Stimulated activated CD8-positive, alpha-beta memory T cell treated with anti-CD3 and anti-CD28 coated beads, Interleukin-15, amount 100 ng/mL, for 4 hours (primary cell): ENCODE data around the gene ITGA3.

Source experiments
- DNase-seq, 2 donors: peaks; one replicate each; pipeline ENCODE4 v3.0.0-alpha.2; 2020; ENCODE audit warnings: low read depth in 2 of 2

The ITGA3 gene

GRCh38 chr17:50093807-50094206, 37.9 kb downstream of the ITGA3 start:
- DNase-seq: no peak

DNA sequence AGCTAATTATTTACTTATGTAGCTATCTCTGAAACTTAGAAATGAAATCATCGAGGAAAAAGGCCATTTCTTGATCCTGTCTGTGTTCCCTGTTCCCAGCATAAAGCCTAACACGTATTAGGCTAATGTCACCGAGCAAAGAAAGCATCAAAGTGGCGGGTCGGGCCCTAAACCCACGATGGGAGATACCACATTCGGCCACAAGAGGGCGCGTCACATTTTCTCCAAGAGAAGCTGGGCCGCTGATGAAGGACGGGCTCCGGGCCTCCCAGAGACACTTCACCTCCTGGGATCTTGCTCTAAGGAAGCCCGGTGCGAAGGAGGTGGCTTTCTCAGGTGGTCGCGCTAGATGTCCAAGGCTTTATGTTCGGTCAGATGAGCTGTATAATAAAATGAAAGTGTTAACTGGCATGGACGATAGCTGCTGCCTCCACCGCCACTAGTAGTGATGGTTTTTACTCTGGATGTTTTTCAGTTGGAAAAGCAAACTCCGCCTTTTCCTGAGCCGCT, 38.4 kb downstream of the ITGA3 start:
- DNase-seq: peak; percentile 67 to 78

GRCh38 chr17:50094753-50095619, 39.1 kb downstream of the ITGA3 start, which contains the start of gene PDK2:
PDK2 (plus strand) TSS chr17:50095351; CDS start chr17:50095436, 85 bp downstream.
- DNase-seq: peak; percentile 90 to 93

DNA sequence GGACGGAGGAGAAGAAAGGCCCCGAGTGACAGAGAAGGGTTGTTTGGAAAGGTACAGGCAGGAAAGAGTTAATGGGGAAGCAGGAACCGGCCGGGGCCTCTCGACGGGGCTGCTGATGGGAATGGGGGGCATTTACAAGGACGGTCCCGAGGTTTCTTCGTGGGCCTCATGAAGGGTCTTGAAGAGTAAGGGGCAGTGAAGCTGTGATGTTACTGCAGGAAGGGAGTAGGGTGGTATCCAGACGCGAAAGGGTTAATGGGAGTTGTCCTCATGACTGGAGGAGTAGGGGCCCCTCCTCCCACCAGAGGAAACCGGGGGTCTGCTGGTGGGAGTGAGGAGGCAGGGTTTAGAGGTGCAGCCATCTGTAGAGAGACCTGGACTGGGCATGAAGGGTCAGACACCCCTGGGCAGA, 39.7 kb downstream of the ITGA3 start:
- no peak for DNase-seq

- DNase-seq: no peak
Measured at GRCh38 chr17:50096092-50096491, 40.2 kb downstream of the ITGA3 start.

- no peak for DNase-seq
Measured at GRCh38 chr17:50096758-50097157, 40.8 kb downstream of the ITGA3 start.

DNA sequence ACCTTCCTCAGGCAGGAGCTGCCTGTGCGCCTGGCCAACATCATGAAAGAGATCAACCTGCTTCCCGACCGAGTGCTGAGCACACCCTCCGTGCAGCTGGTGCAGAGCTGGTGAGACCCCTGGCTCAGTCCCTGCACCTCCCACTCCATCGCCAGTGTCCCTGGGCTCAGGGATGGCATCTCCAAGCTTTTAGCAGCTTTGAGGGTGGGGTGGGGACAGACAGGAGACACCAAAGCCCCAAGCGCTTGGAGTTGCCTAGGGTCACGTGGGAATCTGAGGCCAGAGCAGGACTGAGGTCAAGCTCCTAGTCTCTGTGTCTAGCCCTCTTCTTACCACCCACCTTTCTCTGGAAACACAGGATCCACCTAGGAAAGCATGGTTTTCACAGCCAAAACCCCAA, 41.5 kb downstream of the ITGA3 start:
- no peak for DNase-seq

DNA sequence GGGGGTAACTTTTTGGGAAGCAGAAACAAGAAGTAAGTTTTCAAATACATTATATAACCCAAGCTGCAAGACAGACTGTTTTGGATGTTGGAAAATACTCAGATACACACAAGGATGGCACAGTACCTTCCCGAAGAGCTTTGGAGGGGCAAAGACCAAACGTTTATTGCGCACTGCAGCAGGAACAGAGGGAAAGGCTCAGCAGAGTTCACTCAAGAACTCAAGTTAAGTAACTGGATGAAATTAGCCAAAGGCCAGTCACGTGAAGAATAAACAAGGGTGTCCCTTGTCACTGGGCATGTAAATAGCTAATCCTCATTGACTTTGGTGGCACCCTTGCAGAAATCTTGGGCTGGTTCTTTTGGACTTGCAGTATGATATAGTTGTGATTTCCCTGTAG, 42.0 kb downstream of the ITGA3 start:
- no peak for DNase-seq

DNA sequence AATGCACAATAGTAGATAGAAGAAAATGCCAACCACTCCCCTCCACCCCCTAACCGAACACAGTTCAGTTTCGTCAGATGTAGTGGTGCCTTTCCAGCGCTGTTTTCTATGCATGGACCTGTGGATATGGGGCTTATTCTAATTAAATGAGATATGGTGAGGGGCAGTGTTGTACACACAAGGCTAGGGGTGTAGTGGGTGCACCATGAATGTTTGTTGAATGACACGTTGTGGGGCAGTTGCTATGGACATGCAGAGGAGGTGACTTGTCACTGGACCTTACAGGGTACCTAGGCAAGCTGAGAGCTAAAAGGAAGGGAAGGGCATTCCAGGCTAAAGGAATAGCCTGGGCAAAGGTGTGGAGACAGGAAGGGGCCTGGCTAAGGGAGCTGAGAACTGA, 42.7 kb downstream of the ITGA3 start:
- DNase-seq: no peak

DNA sequence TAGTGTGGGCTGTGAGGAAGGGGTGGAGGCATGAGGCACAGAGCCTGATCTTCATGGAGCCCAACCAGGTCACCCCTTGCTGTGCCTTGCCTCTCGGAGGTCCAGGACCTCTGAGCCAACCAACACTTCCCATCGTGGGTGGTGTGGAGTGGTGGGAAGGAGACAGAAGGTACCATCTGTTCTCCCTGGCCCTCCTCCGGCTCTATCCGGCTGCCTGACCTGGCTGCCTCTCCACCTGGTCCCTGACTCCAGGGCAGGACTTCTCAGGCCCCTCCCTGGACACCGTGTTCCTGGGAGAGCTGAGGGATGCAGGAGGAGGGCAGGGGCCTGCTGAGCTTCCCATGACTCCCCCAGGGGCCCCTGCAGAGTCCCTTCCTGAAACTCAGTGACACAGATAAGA, 43.1 kb downstream of the ITGA3 start:
- no peak for DNase-seq

GRCh38 chr17:50100480-50100883, 44.6 kb downstream of the ITGA3 start:
- no peak for DNase-seq

DNA sequence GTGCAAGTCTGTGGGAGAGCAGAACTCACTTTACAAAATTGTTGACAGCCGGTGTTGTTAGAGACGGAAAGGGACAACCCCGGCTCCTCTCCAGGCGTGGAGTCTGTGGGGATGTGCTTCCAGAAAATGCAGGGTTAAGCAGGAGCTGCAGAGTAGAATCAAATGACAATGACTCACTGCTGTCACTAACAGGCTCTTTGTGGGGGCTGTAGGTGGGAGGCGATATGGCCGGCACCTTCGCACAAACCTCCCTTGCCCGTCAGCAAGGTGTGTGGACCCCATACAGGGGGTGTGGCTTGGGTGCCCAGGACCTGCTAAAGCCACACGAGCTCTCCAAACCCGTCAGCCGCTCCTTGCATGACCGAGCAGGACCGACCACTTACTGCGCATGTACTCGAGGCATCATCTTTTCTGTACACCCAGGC, 45.0 kb downstream of the ITGA3 start:
- DNase-seq: no peak

DNA sequence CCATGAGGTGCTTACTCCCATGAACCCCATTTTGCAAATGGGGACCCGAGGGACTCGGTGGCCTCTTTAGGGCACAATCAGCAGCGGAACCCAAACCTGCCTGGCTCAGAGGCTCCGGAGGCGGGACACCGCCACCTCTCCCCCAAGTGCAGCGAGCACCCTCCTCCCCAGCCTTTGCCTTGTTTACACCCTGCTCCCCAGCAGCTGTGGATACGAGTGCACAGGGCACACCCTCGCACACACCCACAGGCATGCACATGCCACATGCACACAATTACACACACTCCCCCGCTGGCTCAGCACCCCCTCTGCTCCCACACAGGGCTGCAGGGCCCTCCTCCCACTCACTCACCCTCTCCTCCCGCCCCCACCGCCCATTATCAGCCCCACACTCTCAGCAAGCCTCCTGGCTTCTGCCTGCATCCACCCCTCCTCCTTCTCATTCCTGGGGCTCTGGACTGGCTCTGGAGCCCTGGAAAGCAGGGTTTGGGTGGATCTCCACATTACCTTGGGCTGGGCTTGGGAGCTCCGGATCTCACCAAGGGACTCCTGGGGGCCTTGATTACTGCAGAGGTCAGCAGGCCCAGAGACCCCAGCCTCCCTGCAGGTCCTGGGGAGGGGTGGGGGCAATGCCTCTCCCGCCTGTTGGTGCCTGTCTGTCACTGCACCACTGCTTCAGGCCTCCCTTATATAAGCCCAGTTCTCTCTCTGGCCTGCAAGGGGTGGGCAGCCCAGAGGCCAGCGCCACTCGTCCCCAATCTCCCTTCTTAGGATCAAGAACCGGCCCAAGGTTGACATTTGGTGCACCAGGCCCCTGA, 45.6 kb downstream of the ITGA3 start:
- DNase-seq: no peak

DNA sequence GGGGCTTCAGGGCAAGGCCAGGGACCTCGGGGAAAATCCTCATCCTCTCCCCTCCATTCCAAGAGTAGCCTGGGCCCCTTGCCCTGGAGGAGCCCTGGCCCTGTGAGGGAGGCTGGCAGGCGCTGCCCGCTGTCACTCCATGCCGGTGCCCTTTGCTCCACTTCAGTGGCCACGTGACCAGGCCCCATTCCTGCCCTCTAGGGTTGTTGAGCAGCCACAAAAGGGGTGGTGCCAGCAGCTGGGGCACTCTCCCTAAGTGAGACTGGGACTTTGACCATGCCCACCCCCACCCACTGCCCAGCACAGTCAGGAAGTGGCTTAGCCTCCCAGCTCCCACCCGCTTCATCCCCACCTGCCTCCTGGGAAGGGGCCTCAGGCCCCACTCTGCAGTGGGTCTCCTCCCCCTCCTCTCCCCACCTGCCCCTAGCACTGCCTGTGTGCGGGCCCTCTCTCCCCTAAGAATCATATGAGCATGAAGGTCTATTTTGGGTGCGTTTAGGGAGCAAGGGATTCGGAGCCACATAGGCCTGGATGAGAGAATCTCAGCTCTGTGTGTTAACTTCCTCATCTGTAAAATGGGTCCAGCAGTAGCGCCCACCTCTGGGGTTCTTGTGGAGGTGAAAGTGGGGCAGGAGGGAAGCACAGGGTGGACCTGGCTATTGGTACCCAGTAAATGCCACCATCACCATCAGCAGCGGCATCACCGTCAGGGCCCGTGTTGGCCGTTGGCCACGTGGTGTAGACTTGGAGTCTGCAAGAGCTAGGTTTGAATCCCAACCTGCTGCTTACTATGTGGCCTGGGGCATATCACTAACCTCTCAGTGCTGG, 46.5 kb downstream of the ITGA3 start:
- no peak for DNase-seq

DNA sequence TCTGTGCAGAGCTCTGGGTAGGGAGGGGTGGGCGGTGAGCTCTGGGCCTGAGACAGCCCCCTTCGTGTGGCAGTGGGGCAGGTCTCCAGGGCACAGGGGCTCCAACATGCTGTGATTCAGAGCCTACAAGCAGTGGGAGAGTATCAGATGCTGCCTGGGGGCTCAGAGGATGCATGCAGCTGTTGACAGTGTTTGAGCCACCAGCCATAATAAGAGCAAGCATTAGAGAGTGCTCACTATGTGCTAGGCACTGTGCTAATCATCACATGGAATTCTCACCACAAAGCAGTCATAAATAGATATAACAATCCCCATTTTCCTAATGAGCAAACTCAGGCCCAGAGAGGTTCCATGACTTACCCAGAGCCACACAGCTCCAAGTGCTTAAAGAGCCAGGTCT, 47.3 kb downstream of the ITGA3 start:
- DNase-seq: no peak

- no peak for DNase-seq
Measured at GRCh38 chr17:50103941-50104340, 48.0 kb downstream of the ITGA3 start.

GRCh38 chr17:50105811-50106210, 49.9 kb downstream of the ITGA3 start:
- no peak for DNase-seq

DNA sequence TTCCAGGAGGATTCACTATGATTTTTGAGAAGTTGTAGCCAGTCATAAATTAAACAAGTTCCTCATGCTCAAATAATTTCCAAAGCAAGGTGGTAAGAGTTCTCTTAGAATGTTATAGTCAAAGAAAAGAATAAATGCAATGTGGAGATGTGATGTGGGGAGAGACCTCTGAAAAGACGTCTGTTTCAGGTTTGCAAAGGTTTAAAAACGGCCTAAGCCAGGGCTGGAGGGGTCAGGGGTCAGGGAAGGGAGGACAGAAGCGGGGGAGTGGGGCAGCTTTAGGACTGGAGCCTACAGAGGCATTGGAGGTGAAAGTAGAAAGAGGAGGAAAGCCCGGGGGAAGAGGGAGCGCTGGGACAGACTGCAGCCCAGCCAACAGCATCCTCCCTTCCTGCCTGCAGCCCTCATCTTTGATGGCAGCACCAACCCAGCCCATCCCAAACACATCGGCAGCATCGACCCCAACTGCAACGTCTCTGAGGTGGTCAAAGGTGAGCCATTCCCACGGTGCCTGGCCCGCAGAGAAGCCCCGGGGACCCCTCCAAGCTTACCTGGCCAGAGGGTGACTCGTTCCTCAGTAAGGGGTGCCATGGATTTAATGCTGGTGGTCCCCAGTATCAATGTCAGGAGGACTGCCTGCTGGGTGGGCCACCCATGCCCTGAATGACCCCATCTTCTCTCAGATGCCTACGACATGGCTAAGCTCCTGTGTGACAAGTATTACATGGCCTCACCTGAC, 50.7 kb downstream of the ITGA3 start:
- no peak for DNase-seq

- DNase-seq: no peak
Measured at GRCh38 chr17:50107790-50108414, 52.0 kb downstream of the ITGA3 start.

DNA sequence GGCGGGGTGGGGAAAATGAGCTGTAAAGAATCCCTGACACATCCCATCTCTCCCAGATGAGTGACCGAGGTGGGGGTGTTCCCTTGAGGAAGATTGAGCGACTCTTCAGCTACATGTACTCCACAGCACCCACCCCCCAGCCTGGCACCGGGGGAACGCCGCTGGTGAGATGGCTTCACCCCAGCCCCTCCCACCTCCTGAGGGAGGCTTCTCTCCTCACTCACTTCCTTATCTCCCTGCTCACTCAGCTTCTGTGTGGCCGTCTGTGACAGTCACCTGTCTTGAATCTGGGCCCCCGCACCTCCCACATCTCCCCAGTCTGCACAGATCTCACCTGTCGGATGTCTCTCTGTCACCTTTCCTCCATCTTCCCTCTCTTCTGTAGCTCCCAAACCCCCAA, 52.6 kb downstream of the ITGA3 start:
- DNase-seq: no peak

- no peak for DNase-seq
Measured at GRCh38 chr17:50109207-50109606, 53.3 kb downstream of the ITGA3 start.
